Measurements from ENCODE around the gene COL8A2. TPM values are rescaled to one million over a fixed set of nuclear protein-coding genes. Genes with fewer than 3 reads are reported as not detected.

Gene COL8A2
- total RNA-seq, 4 donors from 2014 or later: 43.3 to 57.8 (median 50.6) TPM

GRCh38 chr1:36101546-36101945, 23.5 kb downstream of the COL8A2 start:
- no peak for ATAC-seq
- H3K4me1 ChIP-seq: peaks cover 0 to 15% (median 5%) of the 10 kb centered on the region in 3 donors
- peaks cover 0 to 12% of the 10 kb centered on the region in 2 donors for H3K36me3 ChIP-seq

GRCh38 chr1:36100376-36100775, 24.6 kb downstream of the COL8A2 start:
- no peak overlapping the region for H3K4me3 ChIP-seq
- ATAC-seq: no peak
- no peaks in the 10 kb centered on the region for H3K27me3 ChIP-seq
- TF ChIP-seq POLR2AphosphoS5 (IDR thresholded peaks at IDR 0.05): no peak
- TF ChIP-seq CTCF (IDR thresholded peaks at IDR 0.05): no peak
- no peak for TF ChIP-seq EP300 (IDR thresholded peaks at IDR 0.05)
- no peak for TF ChIP-seq POLR2A (IDR thresholded peaks at IDR 0.05)
- WGBS, 2 donors (ENCODE audit: low coverage in 1 of 2): 35% methylated on average over 6 of the region's 6 CpGs; no CpG with 5 or more reads in 1 of the 2 donors
- no peaks in the 10 kb centered on the region for H3K9me3 ChIP-seq
- peaks cover 0 to 15% (median 5%) of the 10 kb centered on the region in 3 donors for H3K4me1 ChIP-seq
- peak overlapping the region in 2 of 4 donors; percentile 3 to 30 for H3K27ac ChIP-seq
- peaks cover 0 to 22% of the 10 kb centered on the region in 2 donors for H3K36me3 ChIP-seq

More at GRCh38 chr1:36101546-36101945, 23.5 kb downstream of the COL8A2 start:
- no peaks in the 10 kb centered on the region for H3K9me3 ChIP-seq
- no peak for TF ChIP-seq POLR2AphosphoS5 (IDR thresholded peaks at IDR 0.05)
- no peak for TF ChIP-seq CTCF (IDR thresholded peaks at IDR 0.05)
- no peak for TF ChIP-seq POLR2A (IDR thresholded peaks at IDR 0.05)
- no peak for TF ChIP-seq EP300 (IDR thresholded peaks at IDR 0.05)
- H3K27ac ChIP-seq: no peak overlapping the region
- 91 to 100% methylated on average over 4 to 5 of the region's 5 CpGs for WGBS, 2 donors (ENCODE audit: low coverage in 1 of 2)
- no peak overlapping the region for H3K4me3 ChIP-seq
- H3K27me3 ChIP-seq: no peaks in the 10 kb centered on the region

GRCh38 chr1:36099681-36100341, 25.2 kb downstream of the COL8A2 start:
- Histone ChIP-seq H3K27me3 (no peaks in the 10 kb centered on the region), H3K4me3 (no peak overlapping the region), H3K36me3 (peaks cover 0 to 27% of the 10 kb centered on the region in 2 donors), H3K27ac (peak overlapping the region in 2 of 4 donors; percentile 3 to 30), H3K4me1 (peaks cover 0 to 18% (median 5%) of the 10 kb centered on the region in 3 donors), H3K9me3 (no peaks in the 10 kb centered on the region)
- WGBS, 2 donors (ENCODE audit: low coverage in 1 of 2): 10 to 19% methylated on average over 6 to 7 of the region's 18 CpGs
- TF ChIP-seq POLR2A (IDR thresholded peaks at IDR 0.05) (no peak), CTCF (IDR thresholded peaks at IDR 0.05) (peak in 3 of 4 experiments; percentile 84 to 88 (median 85))
- peak; percentile 71 for ATAC-seq

GRCh38 chr1:36098650-36099365, 26.2 kb downstream of the COL8A2 start:
- H3K9me3 ChIP-seq: no peaks in the 10 kb centered on the region
- no peak for ATAC-seq
- peaks cover 0 to 28% (median 5%) of the 10 kb centered on the region in 3 donors for H3K4me1 ChIP-seq
- peak overlapping the region in 2 of 4 donors; percentile 19 to 30 for H3K27ac ChIP-seq
- WGBS, 2 donors (ENCODE audit: low coverage in 1 of 2): no CpG with 5 or more reads among the region's 13 CpGs
- no peak overlapping the region for H3K4me3 ChIP-seq
- TF ChIP-seq EP300 (IDR thresholded peaks at IDR 0.05) (no peak), POLR2AphosphoS5 (IDR thresholded peaks at IDR 0.05) (no peak), POLR2A (IDR thresholded peaks at IDR 0.05) (no peak), CTCF (IDR thresholded peaks at IDR 0.05) (no peak)
- H3K27me3 ChIP-seq: no peaks in the 10 kb centered on the region
- peaks cover 0 to 37% of the 10 kb centered on the region in 2 donors for H3K36me3 ChIP-seq
